Parathyroid adenoma (tissue), 2 donors: ENCODE measurements around the gene APEH.

ENCODE experiments used
- H2AFZ ChIP-seq: fragments of 300-600 bp; sonication (generic); one replicate; pipeline ENCODE4 v1.7.0; 2017; ENCODE audit warnings: antibody characterized with exemption, mild to moderate bottlenecking
- H3K27ac ChIP-seq: fragments of 300-600 bp; sonication (generic); one replicate; pipeline ENCODE4 v1.7.0; 2017
- H3K27me3 ChIP-seq: fragments of 300-600 bp; sonication (generic); one replicate; pipeline ENCODE4 v1.7.0; 2017; ENCODE audit warnings: low read length; ENCODE audit not compliant: control insufficient read depth, insufficient read depth
- H3K36me3 ChIP-seq: fragments of 300-600 bp; sonication (generic); one replicate; pipeline ENCODE4 v1.7.0; 2017; ENCODE audit warnings: low read length; ENCODE audit not compliant: control insufficient read depth, insufficient read depth
- H3K4me1 ChIP-seq: fragments of 300-600 bp; sonication (generic); one replicate; pipeline ENCODE4 v1.7.0; 2017; ENCODE audit warnings: control low read depth
- H3K4me2 ChIP-seq: fragments of 300-600 bp; sonication (generic); one replicate; pipeline ENCODE4 v1.7.0; 2017; ENCODE audit warnings: low read length
- H3K4me3 ChIP-seq: fragments of 300-600 bp; sonication (generic); one replicate; pipeline ENCODE4 v1.7.0; 2017; ENCODE audit warnings: low read depth, low read length
- H3K79me2 ChIP-seq: fragments of 300-600 bp; sonication (generic); one replicate; pipeline ENCODE4 v1.7.0; 2017; ENCODE audit warnings: control low read depth
- H3K9ac ChIP-seq: fragments of 300-600 bp; sonication (generic); one replicate; pipeline ENCODE4 v1.7.0; 2017; ENCODE audit warnings: mild to moderate bottlenecking
- H3K9me3 ChIP-seq: fragments of 300-600 bp; sonication (generic); one replicate; pipeline ENCODE4 v1.7.0; 2017; ENCODE audit warnings: low read length; ENCODE audit not compliant: control insufficient read depth
- TF ChIP-seq, protein P1 (sequence below): fragments of 300-600 bp; sonication (generic); IDR thresholded peaks from one replicate; pipeline ENCODE4 v1.7.0; 2017; ENCODE audit warnings: antibody characterized with exemption, mild to moderate bottlenecking
- donor health status: primary hyperparathyroidism.

The APEH gene

DNA sequence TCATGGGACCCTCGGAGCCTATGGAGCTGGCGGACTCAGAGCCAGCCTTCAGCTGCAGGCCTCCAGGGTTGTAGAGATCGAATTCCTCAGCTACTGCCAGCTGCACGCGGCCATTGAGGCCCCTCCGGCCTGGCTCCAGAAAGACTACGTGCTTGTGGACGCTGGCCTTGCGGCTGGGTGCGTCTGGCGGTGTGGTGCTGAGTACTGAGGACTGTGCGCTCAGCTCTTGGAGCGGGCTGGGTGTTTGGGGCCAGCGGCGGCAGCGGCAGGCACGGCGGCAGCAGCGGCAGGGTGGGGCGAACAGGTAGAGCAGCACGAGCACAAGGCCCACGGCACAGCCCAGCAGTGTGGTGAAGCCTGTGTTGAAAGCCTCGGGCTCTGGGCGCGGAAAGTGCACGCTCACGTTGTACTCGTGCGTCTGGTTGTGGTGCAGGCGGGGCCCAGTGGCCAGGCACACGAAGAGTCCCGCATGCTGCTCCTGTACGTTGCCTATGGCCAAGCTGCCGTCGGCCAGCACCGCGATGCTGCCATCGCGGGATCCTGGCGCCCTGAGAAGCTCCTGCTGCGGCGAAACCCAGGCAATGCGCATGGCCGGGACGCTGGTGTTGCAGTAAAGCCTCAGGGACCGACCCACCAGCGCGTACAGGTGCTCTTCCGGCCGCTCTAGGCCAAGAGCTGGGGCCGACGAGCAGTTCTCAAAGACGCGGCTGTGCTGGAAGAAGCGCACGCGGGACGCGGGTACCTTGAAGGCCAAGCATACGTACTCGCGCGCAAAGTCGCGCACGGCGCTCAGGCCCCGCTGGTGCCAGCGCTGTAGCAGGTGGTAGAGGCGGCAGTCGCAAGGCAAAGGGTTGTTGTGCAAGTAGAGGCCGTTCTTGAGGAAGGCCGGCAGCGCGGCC lies 44.1 kb downstream of the APEH start:
- Histone ChIP-seq H3K79me2 (no peaks in the 10 kb centered on the region), H3K36me3 (no peaks in the 10 kb centered on the region), H3K4me1 (peaks cover 19% of the 10 kb centered on the region), H3K27me3 (no peaks in the 10 kb centered on the region), H3K9ac (no peak overlapping the region), H3K4me2 (no peak overlapping the region), H3K4me3 (no peak overlapping the region), H3K27ac (no peak overlapping the region), H2AFZ (no peak overlapping the region), H3K9me3 (no peaks in the 10 kb centered on the region)
- TF ChIP-seq, protein P1, sequence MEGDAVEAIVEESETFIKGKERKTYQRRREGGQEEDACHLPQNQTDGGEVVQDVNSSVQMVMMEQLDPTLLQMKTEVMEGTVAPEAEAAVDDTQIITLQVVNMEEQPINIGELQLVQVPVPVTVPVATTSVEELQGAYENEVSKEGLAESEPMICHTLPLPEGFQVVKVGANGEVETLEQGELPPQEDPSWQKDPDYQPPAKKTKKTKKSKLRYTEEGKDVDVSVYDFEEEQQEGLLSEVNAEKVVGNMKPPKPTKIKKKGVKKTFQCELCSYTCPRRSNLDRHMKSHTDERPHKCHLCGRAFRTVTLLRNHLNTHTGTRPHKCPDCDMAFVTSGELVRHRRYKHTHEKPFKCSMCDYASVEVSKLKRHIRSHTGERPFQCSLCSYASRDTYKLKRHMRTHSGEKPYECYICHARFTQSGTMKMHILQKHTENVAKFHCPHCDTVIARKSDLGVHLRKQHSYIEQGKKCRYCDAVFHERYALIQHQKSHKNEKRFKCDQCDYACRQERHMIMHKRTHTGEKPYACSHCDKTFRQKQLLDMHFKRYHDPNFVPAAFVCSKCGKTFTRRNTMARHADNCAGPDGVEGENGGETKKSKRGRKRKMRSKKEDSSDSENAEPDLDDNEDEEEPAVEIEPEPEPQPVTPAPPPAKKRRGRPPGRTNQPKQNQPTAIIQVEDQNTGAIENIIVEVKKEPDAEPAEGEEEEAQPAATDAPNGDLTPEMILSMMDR = no peak

DNA sequence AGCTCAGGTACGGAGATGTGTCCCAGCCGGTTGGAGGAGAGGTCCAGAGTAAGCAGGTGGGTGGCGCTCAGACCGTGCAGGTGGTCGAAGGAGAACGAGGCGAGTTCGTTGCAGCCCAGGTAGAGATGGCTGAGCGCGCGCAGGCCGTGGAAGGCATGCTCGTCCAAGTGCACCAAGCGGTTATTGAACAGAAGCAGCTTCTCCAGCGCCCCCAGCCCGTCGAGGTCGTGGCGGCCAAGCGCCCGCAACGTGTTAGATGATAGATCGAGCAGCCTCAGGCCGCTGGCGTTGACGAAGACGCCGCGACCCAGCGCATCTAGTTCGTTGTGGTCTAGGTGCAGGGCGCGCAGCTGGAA lies 44.7 kb downstream of the APEH start:
- H3K4me2 ChIP-seq = peak overlapping the region; percentile 44
- no peaks in the 10 kb centered on the region for H3K9me3 ChIP-seq
- no peak overlapping the region for H2AFZ ChIP-seq
- H3K4me3 ChIP-seq = peak overlapping the region; percentile 36
- peaks cover 19% of the 10 kb centered on the region for H3K4me1 ChIP-seq
- no peak overlapping the region for H3K9ac ChIP-seq
- TF ChIP-seq, protein P1 = no peak
- H3K36me3 ChIP-seq = no peaks in the 10 kb centered on the region
- no peak overlapping the region for H3K27ac ChIP-seq
- no peaks in the 10 kb centered on the region for H3K27me3 ChIP-seq
- H3K79me2 ChIP-seq = no peaks in the 10 kb centered on the region

DNA sequence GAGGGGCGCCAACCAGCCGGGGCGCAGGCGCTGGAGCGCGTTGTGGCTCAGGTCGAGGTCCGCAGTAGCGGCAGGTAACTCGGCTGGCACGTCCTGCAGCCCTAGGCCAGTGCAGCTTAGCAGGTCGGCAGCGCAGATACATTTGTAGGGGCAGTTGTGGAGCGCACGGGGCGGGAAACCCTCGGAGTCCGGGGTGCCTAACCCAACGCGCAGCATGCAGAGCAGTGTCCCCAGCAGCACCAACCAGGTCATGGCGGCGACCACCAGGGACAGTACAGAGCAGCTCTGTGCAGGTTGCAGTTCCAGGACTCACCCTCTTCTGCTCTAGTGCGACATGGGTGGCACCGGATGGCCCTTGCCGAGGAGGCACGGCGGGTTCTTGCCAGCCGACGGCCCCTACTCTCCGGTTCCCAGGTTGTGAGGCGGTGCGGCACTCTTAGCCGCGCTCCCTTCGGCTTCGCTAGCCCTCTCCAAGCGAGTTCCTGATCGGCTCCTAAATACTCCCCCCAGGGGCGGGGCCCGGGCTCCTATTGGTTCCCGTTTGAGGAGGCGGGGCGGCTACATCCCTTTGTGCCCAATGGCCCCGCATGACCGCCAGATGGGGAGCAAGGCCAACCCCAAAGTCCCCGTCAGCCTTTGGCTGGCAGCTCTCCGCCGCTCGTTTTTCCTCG lies 45.2 kb downstream of the APEH start, which contains the start of gene AMIGO3:
Gene AMIGO3, minus strand, starts transcription at position 471 of the 671 bp plus-strand sequence. Its CDS starts 219 bp downstream, at position 252.
- Histone ChIP-seq H3K27me3 (no peaks in the 10 kb centered on the region), H3K79me2 (no peaks in the 10 kb centered on the region), H3K27ac (peak within 1 kb of the TSS; percentile 3), H2AFZ (peak within 1 kb of the TSS; percentile 67), H3K4me1 (peaks cover 19% of the 10 kb centered on the region), H3K4me2 (peak within 1 kb of the TSS; percentile 44), H3K9ac (no peak within 1 kb of the TSS), H3K36me3 (no peaks in the 10 kb centered on the region), H3K9me3 (no peaks in the 10 kb centered on the region), H3K4me3 (peak within 1 kb of the TSS; percentile 36)
- TF ChIP-seq, protein P1 = peak; percentile 40

DNA sequence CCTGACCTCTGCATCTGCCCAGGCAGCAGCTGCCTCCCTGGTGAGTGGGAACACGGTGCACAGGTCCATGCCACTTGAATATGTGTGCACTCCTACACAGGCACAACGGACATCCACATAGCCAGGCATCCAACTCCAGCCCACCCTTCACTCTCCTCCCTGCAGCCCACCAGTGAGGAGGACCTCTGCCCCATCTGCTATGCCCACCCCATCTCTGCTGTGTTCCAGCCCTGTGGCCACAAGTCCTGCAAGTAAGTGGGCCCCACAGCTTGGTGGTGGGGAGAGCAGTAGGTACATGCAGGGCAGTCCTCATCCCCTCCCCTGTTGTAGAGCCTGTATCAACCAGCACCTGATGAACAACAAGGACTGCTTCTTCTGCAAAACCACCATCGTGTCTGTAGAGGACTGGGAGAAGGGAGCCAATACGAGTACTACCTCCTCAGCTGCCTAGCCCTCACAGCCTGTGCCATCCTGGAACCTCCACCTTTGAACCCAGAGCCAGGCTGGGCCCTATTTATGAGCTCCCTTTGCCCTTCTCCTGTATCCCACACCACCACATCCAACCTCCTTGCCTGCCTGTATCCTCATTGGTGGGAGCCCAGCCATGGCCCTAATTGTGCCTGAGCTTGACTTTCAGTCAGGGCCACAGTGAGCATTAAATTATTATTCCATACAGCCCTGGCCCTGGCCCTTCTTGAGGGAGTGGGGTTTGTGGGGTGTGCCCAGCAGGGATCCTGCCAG lies 46.9 kb downstream of the APEH start:
- Histone ChIP-seq H2AFZ (no peak overlapping the region), H3K4me1 (peaks cover 13% of the 10 kb centered on the region), H3K9ac (no peak overlapping the region), H3K9me3 (no peaks in the 10 kb centered on the region), H3K4me2 (no peak overlapping the region), H3K79me2 (no peaks in the 10 kb centered on the region), H3K27ac (no peak overlapping the region), H3K4me3 (no peak overlapping the region), H3K36me3 (no peaks in the 10 kb centered on the region), H3K27me3 (no peaks in the 10 kb centered on the region)
- TF ChIP-seq, protein P1 = no peak
